NCI-H2081 treated with DMSO at 0.1 percent for 48 hours (cell line): ENCODE results near the gene PEX3.

ENCODE experiments used
- DNase-seq: peaks from one replicate; lab custom pipeline; 2025; lab: John Stamatoyannopoulos, UW

The PEX3 gene, protein sequence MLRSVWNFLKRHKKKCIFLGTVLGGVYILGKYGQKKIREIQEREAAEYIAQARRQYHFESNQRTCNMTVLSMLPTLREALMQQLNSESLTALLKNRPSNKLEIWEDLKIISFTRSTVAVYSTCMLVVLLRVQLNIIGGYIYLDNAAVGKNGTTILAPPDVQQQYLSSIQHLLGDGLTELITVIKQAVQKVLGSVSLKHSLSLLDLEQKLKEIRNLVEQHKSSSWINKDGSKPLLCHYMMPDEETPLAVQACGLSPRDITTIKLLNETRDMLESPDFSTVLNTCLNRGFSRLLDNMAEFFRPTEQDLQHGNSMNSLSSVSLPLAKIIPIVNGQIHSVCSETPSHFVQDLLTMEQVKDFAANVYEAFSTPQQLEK

GRCh38 chr6:143450453-143451371, at the start of gene PEX3, which contains the start of gene ADAT2:
Gene PEX3 (plus strand): TSS chr6:143450805. CDS start chr6:143451043, 238 bp downstream.
Gene ADAT2 (minus strand): TSS chr6:143450695. CDS start chr6:143450658, 37 bp downstream.
- peak; percentile 78 for DNase-seq

DNA sequence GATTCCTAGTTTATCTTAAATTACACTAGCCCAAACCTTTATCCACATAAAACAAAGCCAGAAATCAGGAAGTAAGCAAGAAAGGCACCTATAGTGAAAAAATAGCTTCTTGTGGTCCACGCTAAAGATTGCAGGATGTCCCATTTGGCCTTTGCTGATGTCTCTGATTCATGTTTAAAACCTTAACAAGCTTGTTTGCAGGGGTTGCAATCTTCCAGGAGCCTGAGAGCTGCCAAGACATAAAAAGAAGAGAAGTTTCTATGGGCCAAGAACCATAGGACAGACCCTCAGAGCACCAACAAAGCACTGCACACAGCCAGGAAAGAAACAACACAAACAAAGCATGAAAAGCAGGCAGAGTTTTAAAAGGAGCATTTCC, 49.5 kb upstream of the PEX3 start:
- no peak for DNase-seq

GRCh38 chr6:143401636-143402370, 48.8 kb upstream of the PEX3 start:
- DNase-seq = no peak

GRCh38 chr6:143402721-143403336, 47.8 kb upstream of the PEX3 start:
- no peak for DNase-seq

- DNase-seq = no peak
Measured at GRCh38 chr6:143405373-143406154, 45.0 kb upstream of the PEX3 start.

DNA sequence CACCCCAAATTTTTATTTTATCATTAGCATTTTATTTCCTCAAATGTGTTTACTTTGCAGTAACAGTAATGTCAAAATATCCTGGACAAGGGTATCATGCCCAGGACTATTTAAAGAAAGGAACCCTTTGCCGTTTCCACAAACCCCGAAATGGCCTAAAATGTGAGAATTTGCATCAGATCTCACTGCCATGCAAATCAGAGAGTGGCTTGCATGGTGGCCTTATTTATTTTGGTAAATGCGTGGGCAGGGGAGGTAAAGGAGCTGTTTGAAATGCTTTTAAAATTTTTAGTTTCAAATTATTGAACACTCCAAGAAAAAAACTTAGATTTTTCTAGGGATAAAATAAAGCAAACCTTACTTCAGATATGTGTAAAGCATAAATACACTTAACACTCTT, 43.9 kb upstream of the PEX3 start:
- no peak for DNase-seq

GRCh38 chr6:143408151-143408786, 42.3 kb upstream of the PEX3 start:
- no peak for DNase-seq

DNA sequence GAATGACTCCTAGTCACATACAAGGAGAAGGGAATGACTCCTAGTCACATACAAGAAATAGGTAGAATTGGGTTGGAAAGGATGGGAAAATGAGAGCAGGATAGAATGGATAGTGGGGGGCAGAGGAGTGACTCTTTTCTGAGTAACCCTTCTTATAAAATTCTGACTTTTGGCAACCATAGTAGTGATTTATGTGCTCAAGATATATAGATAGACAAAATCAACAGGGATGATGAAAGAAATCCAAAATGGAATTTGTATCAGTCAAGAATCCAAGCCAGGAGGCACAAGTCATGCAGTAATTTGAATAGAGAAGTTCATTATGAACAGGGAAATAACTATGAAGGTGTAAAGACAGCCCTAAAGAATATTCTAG, 41.8 kb upstream of the PEX3 start:
- no peak for DNase-seq

- DNase-seq = no peak
Measured at GRCh38 chr6:143410859-143411270, 39.7 kb upstream of the PEX3 start.

- DNase-seq = no peak
Measured at GRCh38 chr6:143414769-143415168, 35.8 kb upstream of the PEX3 start.

DNA sequence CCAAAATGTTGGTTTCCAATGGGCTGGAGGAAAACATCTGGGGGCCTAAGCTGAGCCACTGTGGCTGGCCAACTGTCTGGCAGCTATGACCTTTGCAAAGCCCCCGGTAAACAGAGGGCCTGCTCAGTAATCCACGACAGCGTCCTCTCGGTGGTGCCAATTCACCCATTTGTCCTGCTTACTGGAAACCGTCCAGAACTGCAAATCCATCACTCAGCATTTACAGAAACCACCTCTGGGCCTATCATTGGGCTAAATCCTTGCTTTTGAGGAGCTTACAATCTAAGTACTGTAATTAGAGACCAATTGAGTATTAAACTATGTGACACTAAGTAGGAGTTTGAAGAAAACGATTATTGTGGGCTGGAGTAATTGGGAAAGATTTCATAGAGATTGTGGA, 31.1 kb upstream of the PEX3 start:
- no peak for DNase-seq

- DNase-seq = no peak
Measured at GRCh38 chr6:143426026-143426425, 24.6 kb upstream of the PEX3 start.

DNA sequence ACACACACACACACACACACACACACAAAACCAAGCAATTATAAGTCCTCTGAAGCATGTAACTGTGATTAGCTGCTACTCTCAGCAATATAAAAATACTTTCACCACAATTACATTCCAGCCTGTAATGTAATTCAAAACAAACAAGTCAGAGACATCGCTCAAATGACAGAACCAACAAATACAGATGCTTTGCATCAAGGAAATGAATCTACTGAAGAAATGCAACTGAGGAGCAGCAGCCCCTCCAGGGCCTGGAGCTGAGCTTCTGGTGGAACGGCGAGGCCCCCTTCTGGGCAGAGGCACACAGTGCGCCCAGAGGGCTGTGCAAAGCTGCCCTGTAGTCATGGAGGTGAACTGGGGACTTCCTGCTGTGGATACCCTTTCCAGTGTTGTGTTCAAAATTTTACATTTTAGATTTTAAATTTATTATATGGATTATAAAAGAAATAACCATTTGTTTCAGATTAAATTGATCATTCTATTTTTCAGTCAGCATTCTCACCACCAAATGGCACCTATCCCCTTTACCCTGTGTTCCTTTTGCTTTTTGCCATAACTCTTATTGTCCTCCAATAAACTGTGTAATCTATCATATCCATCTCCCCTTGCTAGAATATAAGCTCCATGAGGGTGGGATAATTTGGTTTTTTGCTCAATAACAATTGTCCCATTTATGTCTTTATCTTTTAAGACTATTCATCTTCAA, 23.3 kb upstream of the PEX3 start:
- no peak for DNase-seq

DNA sequence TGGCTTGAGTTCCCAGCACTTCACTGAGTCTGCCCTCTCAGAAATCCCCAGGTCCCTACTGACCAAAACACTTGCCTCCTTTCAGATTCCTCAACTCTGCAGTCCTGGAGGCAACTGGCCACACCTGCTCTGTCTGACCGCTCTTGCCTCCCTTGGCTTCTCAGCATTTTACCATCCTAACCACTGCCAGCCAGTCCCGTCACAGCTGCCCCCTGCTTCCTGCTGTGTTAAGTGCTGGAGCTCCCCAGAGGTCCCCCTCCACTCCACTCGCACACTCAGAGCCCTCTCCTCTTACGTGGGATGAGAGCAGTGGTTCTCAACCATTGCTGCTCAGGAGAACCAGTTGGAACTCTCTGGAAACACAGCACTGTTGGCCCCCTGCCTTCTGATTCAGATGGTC, 20.6 kb upstream of the PEX3 start:
- no peak for DNase-seq

- DNase-seq = no peak
Measured at GRCh38 chr6:143431226-143431625, 19.4 kb upstream of the PEX3 start.

- no peak for DNase-seq
Measured at GRCh38 chr6:143432588-143432987, 18.0 kb upstream of the PEX3 start.

- no peak for DNase-seq
Measured at GRCh38 chr6:143441010-143441409, 9.6 kb upstream of the PEX3 start.

DNA sequence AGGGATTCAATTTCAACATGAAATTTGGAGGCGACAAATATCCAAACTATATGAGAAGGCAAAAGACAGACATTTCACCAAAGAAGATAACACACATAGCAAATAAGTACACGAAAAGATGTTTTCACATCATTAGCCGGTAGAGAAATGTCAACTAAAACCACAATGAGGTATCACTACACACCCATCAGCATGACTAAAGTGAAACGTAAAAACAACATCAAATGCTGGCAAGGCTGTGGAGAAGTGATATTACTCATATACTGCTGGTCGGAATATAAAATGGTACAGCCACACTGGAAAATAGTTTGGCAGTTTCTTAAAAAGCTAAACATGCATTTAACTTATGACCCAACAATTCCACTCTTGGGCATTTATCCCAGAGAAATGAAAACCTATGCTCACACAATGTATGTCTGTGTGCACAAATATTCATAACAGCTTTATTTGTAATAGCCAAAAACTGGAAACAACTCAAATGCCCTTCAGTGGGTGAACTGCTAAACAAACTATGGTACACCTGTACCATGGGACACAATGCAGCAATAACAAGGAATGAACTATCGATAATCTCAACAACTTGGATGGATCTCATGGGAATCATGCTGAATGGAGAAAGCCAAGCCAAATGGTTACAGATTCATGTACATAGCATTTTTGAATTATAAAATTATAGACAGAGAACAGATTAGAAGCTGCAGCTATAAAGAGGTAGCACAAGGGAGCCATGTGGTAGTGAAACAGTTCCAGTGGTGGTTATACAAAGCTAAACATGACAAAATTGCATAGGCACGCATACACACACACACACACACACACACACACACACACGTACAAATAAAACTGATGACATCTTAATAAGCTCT, 8.7 kb upstream of the PEX3 start:
- DNase-seq = no peak

DNA sequence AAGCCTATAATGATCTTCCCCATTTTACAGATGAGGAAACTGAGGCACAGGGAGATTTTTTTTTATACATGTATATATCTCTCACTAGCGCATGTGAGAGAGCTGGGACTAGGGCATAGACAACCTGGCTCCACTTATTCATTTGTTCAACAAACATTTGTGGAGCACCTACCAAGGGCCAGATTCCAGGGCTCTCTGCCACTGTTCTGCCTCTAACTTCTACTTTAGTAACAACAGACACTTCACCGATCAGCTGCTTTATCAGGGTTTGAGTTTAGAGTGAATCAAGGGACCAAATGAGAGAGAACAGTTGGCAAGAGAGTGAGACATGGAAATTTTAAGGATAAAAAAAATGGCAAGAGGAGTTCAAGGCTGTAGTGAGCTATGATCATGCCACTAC, 7.5 kb upstream of the PEX3 start:
- DNase-seq = no peak
